ENCODE data around the gene LTO1. TPM values are rescaled to one million over a fixed set of nuclear protein-coding genes. Genes with fewer than 3 reads are reported as not detected.

The LTO1 gene
- total and polyA plus RNA-seq, 2 of the 13 experiments (the other 11 are each of a cell fraction or from before 2014, with no cell fraction given): 11.8 to 15.0 TPM

DNA sequence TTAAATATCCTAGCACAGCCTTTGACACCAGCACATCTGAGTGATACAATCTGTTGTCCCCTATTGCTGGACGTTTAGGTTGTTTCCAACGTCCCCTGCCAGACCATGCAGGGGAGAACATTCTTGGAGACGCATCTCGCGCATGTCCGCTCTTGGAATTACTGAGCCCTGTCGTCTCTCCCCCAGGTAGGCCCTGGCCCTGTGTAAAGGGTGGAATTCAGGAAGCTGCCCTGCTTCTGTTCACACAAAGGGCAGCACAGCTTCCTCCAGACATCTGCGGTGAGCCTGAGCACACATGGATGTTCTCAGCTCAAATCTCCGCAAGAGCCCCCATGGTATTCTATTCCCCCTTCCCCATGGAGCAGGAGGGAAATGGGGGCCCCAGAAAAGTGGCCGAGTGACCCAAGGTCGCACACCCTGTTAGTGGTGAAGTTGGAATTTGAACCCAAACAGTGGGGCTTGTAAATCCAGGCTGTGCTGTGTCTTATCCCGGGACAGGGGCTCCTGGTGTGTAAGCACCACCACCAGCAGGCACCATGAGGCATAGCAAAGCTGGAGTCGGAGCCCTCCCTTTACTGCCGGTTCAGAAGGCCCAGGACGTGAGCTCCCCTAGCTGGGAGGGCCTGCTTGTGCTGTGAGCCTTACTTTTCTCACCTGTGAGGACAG is 33.7 kb upstream of the LTO1 start (continued):
- TF ChIP-seq, protein P1, sequence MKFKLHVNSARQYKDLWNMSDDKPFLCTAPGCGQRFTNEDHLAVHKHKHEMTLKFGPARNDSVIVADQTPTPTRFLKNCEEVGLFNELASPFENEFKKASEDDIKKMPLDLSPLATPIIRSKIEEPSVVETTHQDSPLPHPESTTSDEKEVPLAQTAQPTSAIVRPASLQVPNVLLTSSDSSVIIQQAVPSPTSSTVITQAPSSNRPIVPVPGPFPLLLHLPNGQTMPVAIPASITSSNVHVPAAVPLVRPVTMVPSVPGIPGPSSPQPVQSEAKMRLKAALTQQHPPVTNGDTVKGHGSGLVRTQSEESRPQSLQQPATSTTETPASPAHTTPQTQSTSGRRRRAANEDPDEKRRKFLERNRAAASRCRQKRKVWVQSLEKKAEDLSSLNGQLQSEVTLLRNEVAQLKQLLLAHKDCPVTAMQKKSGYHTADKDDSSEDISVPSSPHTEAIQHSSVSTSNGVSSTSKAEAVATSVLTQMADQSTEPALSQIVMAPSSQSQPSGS (CRISPR knock-in tag; IDR thresholded peaks at IDR 0.05): peak; percentile 74; the same call in 1 of the 2 replicates
- TF ChIP-seq ZNF264 (CRISPR knock-in tag; IDR thresholded peaks at IDR 0.05): 0 out of 2 replicates have a peak, but pooled peaks have one; percentile 38
- TF ChIP-seq YEATS4 (CRISPR knock-in tag; IDR thresholded peaks at IDR 0.05; ENCODE audit: borderline replicate concordance): peak; percentile 59; the same call in 1 of the 2 replicates
- TF ChIP-seq, protein P2, sequence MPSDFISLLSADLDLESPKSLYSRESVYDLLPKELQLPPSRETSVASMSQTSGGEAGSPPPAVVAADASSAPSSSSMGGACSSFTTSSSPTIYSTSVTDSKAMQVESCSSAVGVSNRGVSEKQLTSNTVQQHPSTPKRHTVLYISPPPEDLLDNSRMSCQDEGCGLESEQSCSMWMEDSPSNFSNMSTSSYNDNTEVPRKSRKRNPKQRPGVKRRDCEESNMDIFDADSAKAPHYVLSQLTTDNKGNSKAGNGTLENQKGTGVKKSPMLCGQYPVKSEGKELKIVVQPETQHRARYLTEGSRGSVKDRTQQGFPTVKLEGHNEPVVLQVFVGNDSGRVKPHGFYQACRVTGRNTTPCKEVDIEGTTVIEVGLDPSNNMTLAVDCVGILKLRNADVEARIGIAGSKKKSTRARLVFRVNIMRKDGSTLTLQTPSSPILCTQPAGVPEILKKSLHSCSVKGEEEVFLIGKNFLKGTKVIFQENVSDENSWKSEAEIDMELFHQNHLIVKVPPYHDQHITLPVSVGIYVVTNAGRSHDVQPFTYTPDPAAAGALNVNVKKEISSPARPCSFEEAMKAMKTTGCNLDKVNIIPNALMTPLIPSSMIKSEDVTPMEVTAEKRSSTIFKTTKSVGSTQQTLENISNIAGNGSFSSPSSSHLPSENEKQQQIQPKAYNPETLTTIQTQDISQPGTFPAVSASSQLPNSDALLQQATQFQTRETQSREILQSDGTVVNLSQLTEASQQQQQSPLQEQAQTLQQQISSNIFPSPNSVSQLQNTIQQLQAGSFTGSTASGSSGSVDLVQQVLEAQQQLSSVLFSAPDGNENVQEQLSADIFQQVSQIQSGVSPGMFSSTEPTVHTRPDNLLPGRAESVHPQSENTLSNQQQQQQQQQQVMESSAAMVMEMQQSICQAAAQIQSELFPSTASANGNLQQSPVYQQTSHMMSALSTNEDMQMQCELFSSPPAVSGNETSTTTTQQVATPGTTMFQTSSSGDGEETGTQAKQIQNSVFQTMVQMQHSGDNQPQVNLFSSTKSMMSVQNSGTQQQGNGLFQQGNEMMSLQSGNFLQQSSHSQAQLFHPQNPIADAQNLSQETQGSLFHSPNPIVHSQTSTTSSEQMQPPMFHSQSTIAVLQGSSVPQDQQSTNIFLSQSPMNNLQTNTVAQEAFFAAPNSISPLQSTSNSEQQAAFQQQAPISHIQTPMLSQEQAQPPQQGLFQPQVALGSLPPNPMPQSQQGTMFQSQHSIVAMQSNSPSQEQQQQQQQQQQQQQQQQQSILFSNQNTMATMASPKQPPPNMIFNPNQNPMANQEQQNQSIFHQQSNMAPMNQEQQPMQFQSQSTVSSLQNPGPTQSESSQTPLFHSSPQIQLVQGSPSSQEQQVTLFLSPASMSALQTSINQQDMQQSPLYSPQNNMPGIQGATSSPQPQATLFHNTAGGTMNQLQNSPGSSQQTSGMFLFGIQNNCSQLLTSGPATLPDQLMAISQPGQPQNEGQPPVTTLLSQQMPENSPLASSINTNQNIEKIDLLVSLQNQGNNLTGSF (CRISPR knock-in tag; IDR thresholded peaks at IDR 0.05): 0 out of 2 replicates have a peak, but pooled peaks have one; percentile 49
- no peak for TF ChIP-seq ZFAT (CRISPR knock-in tag; conservative IDR thresholded peaks at IDR 0.05)
- no peak for TF ChIP-seq ZNF430 (CRISPR knock-in tag; IDR thresholded peaks at IDR 0.05)
- no peak for TF ChIP-seq NFIC (IDR thresholded peaks at IDR 0.05; ENCODE audit: low read length)
- TF ChIP-seq PITX1 (CRISPR knock-in tag; IDR thresholded peaks at IDR 0.05): peak; percentile 55; the same call in 1 of the 2 replicates
- peak; percentile 51; the same call in 1 of the 2 replicates for TF ChIP-seq SMC3 (IDR thresholded peaks at IDR 0.05; ENCODE audit: low read length)
- TF ChIP-seq SMYD3 (CRISPR knock-in tag; IDR thresholded peaks at IDR 0.05): no peak
- TF ChIP-seq, protein P3, sequence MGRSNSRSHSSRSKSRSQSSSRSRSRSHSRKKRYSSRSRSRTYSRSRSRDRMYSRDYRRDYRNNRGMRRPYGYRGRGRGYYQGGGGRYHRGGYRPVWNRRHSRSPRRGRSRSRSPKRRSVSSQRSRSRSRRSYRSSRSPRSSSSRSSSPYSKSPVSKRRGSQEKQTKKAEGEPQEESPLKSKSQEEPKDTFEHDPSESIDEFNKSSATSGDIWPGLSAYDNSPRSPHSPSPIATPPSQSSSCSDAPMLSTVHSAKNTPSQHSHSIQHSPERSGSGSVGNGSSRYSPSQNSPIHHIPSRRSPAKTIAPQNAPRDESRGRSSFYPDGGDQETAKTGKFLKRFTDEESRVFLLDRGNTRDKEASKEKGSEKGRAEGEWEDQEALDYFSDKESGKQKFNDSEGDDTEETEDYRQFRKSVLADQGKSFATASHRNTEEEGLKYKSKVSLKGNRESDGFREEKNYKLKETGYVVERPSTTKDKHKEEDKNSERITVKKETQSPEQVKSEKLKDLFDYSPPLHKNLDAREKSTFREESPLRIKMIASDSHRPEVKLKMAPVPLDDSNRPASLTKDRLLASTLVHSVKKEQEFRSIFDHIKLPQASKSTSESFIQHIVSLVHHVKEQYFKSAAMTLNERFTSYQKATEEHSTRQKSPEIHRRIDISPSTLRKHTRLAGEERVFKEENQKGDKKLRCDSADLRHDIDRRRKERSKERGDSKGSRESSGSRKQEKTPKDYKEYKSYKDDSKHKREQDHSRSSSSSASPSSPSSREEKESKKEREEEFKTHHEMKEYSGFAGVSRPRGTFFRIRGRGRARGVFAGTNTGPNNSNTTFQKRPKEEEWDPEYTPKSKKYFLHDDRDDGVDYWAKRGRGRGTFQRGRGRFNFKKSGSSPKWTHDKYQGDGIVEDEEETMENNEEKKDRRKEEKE (IDR thresholded peaks at IDR 0.05): no peak
- TF ChIP-seq ZNF160 (CRISPR knock-in tag; IDR thresholded peaks at IDR 0.05): no peak
- peak; percentile 22 for TF ChIP-seq XRCC5 (optimal IDR thresholded peaks at IDR 0.05; ENCODE audit: low read length)
- peak; percentile 87 for TF ChIP-seq STAG1 (CRISPR knock-in tag; IDR thresholded peaks at IDR 0.05)
- no peak for TF ChIP-seq ZNF484 (CRISPR knock-in tag; IDR thresholded peaks at IDR 0.05; ENCODE audit: borderline replicate concordance, low read depth)
- TF ChIP-seq, protein P4, sequence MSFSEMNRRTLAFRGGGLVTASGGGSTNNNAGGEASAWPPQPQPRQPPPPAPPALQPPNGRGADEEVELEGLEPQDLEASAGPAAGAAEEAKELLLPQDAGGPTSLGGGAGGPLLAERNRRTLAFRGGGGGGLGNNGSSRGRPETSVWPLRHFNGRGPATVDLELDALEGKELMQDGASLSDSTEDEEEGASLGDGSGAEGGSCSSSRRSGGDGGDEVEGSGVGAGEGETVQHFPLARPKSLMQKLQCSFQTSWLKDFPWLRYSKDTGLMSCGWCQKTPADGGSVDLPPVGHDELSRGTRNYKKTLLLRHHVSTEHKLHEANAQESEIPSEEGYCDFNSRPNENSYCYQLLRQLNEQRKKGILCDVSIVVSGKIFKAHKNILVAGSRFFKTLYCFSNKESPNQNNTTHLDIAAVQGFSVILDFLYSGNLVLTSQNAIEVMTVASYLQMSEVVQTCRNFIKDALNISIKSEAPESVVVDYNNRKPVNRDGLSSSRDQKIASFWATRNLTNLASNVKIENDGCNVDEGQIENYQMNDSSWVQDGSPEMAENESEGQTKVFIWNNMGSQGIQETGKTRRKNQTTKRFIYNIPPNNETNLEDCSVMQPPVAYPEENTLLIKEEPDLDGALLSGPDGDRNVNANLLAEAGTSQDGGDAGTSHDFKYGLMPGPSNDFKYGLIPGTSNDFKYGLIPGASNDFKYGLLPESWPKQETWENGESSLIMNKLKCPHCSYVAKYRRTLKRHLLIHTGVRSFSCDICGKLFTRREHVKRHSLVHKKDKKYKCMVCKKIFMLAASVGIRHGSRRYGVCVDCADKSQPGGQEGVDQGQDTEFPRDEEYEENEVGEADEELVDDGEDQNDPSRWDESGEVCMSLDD (CRISPR knock-in tag; IDR thresholded peaks at IDR 0.05; ENCODE audit: borderline replicate concordance): peak; percentile 92; the same call in 1 of the 2 replicates
- peak; percentile 31; the same call in 1 of the 2 replicates for TF ChIP-seq NCOA2 (CRISPR knock-in tag; IDR thresholded peaks at IDR 0.05)

Measured in HepG2 (cell line).